Activated gamma-delta T cell treated with Interleukin-2 at 50 U/mL for 16 hours (primary cell): ENCODE measurements around the gene ARID4B.

ENCODE experiments used
- DNase-seq: peaks from one replicate; pipeline ENCODE4 v3.0.0-alpha.2; 2020

ARID4B gene

GRCh38 chr1:235124111-235124510 lies 203.9 kb downstream of the ARID4B start:
- no peak for DNase-seq

GRCh38 chr1:235122348-235122747 lies 205.6 kb downstream of the ARID4B start:
- DNase-seq = no peak
